A172 (cell line): ENCODE results near the gene PDE7B. TPM values are rescaled to one million over a fixed set of nuclear protein-coding genes. Genes with fewer than 3 reads are reported as not detected.

Experiments used
- DNase-seq: peaks from one replicate; pipeline ENCODE4 v3.0.0-alpha.2; 2015; ENCODE audit warnings: low spot score
- total RNA-seq: library from RNA; depleted of rRNA; stranded (reverse); fragments of >200 nt; shearing (Covaris generic); gene quantifications from 2 replicates; pipeline ENCODE4 v1.2.3, GENCODE V29; 2014

PDE7B gene
- total RNA-seq, 1 experiment from 2014 or later: 0.05 TPM

- no peak for DNase-seq
These were observed 81.2 kb downstream of the PDE7B start for GRCh38 chr6:135932651-135933050.

DNA sequence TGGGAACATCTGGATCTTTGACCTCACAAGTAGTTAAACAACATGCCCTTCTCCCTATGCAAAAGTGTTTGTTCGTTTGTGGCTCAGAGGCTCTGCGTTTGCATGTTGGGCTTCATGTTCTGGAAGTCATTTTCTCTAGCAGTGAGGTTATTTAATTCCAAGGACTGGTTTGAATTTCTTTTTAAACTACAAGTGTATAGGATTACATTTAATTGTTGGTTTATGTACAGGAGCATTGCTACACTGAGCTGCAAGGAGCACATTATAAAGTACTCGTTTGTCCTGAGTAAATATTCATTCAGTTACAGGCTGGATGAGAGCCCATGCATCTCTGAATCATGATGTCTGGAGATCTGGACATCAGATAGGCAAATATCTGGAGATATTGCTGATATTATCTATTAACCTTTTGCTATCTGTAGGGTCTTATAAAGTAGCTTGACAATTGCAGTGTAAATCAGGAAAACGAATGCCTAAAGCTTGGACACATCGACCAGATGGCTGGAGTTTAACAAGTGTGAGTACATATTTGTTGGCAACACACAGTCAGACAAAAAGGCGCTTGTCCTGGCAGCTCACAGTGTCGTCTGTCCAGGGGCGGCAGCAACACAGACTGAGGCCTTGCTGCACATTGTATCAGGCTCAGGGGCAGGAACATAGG lies 84.6 kb downstream of the PDE7B start:
- DNase-seq: no peak

DNA sequence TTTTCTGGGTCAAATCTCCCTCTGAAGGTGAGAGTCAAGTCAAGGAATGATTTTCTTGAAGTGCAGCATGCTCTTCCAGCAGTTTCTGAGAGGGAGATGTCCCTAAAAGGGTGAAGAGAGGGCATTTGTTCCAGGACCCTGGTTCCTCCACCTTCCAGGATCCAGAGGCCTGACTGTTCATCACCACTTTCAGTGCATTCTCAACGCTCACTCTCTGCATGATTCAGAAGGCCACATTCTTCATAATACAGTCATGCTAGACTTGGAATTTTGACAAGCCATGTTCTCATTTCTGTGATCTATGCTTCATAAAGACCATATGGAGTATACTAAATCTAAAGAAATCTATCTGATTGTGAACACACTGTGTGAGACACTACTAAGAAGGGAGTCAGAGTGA lies 85.1 kb downstream of the PDE7B start:
- peak; percentile 73 for DNase-seq

GRCh38 chr6:135937106-135937505 lies 85.6 kb downstream of the PDE7B start:
- no peak for DNase-seq

DNA sequence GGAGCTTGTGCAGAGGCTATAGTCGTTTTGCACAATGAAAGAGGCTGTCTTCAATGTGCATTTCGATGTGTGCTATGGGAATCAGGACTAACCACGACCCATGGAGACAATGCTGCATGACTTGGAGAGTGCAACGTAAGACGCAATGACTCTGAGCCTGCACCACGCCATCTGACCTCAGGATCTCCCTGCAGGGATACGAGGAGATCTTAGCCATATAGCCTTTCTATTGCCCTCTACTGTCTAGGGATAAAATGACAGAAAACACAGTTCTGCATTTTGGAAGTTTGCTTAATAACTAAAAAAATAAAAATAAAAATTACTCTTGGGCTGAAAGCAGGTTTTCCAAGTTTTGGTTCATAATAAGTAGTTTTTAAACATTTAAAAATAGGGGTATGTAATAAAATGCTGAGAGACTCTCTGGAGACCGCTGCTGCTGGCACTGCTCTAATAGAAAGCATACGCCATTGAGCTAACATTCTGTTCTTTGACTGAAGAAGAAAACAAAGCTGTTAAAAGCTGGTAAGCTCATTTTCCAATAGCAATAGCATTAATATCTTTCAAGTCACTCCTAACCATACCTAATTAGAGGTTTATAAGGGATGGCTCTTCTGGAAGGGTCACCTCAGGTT lies 87.2 kb downstream of the PDE7B start:
- DNase-seq: peak; percentile 5

- DNase-seq: no peak
These were observed 87.7 kb downstream of the PDE7B start for GRCh38 chr6:135939208-135939591.

GRCh38 chr6:135940616-135941167 lies 89.2 kb downstream of the PDE7B start:
- DNase-seq: no peak

GRCh38 chr6:135941275-135942025 lies 89.9 kb downstream of the PDE7B start:
- no peak for DNase-seq

GRCh38 chr6:135944120-135944519 lies 92.6 kb downstream of the PDE7B start:
- DNase-seq: no peak

DNA sequence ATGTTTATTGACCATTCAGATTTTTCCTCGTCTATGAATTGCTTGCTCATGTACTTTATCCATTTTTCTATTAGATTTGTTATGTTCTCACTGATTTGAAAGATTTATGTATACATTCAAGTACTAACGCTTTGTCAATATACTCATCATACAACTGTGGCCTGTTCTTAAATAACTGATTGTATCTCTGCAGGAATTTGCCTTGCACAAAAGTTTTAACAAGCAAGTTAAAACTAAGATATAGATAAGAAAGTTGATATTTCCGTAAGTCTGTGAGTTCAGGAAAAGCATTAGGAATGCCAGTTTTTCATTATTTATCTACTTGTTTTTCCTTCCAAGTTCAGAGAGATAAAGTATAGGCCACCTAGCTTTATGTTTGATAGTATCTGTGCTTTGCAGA lies 95.2 kb downstream of the PDE7B start:
- no peak for DNase-seq

- no peak for DNase-seq
These were observed 99.2 kb downstream of the PDE7B start for GRCh38 chr6:135950669-135951068.

GRCh38 chr6:135951169-135951568 lies 99.7 kb downstream of the PDE7B start:
- DNase-seq: no peak

GRCh38 chr6:135953818-135954217 lies 102.3 kb downstream of the PDE7B start:
- no peak for DNase-seq

- DNase-seq: no peak
These were observed 103.6 kb downstream of the PDE7B start for GRCh38 chr6:135955099-135955498.

DNA sequence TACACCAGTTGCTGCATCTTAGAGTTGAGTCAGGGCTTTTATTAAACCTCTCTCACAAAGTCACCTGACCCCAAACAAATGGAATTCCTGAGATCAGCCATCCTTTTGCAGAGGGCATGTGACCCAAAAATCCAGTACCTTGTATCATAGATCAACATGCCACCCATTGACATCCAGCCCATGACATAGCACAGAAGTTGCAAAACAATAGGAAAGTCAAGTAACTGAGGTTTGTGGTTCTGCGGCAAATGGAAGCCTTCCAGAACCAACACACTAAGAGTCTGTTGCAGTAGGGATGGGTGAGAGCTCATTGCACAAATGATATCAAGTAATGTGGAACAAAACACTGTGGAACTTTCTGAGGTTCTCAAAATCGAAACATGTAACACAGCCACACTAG lies 111.2 kb downstream of the PDE7B start:
- DNase-seq: peak; percentile 64

DNA sequence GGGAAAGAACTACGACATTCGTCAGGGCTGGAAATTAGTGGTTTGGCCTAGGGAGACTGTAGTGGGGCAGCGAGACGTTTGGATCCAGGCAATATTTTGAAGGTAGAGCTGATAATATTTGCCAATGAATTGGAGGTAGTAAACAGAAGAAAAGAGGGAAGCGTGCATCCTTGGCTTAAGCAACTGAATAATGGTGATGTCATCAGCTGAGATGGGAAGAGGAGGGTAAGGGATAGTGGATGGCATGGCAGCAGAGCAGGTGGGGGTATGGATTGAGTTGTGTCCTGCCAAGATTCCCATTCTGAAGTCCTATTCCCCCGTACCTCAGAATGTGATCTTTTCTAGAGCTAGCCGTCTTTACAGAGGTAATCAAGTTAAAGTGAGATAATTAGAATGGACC lies 119.2 kb downstream of the PDE7B start:
- no peak for DNase-seq

GRCh38 chr6:135971351-135971750 lies 119.8 kb downstream of the PDE7B start:
- no peak for DNase-seq

GRCh38 chr6:135972150-135972549 lies 120.6 kb downstream of the PDE7B start:
- no peak for DNase-seq

DNA sequence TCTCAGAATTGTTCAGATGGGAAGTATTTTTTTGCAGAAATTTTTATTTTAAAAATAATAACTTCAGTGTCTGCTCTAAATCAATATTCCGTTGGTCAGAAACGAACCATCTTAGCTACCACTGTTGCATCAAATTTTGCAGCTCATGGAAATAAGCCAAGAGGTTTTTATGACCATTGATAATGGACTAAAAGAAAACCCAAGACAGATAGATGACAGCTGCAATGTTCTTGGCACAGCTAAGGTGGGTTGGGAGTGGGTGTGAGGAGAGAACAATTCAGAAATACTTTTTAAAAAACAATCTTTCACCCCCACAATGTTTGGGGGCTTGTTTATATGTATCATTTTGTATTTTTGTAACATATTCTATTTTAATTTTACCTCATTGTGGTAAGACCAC lies 121.1 kb downstream of the PDE7B start:
- no peak for DNase-seq

DNA sequence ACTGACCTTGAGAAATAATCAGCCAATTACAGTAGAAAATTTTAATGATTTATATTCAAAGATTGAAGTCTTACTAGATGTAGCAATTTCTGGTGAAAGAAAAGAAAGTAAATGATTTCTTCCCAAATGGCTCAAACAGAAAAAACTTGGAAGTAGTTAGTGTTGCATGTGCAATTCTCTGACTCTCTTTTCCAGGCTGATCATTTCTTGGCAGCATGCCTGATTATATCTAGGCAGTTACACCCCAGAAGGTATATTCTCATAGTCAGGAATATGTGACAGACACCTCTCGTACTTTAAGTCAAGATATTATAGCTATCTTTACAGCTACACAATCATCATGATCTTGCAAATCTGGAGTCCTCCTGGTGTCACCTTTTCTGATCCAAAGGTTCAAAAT lies 122.9 kb downstream of the PDE7B start:
- no peak for DNase-seq

GRCh38 chr6:135976585-135976984 lies 125.1 kb downstream of the PDE7B start:
- no peak for DNase-seq

DNA sequence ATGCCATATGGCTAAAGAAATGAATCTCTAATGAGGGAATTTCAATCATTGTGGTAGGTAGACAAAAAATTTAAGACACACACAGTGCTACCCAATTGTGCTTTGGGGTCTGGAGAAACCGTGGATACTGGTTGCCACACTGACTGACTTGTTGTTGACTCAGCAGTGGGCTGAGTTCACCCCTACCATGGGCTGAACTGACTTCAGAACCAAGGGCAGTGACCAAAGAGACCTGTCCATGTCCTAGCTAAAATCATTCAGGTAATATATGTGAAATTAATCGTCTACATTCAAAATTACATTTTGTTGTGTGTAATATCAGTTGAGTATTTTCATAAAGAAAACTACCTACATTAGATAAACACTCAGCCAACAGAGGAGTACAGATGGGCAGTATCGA lies 131.6 kb downstream of the PDE7B start:
- DNase-seq: no peak
